Right forelimb (tissue), 1 donor: ENCODE measurements around the gene CHST3.
A peak's percentile ranks its signal among the peaks of the same experiment; 100 is the strongest.
"Not testable (repeated sequence)": the region's sequence is repeated elsewhere in the genome, so short reads cannot be mapped to it uniquely, and the experiment has no call there.

Experiments used
- DNase-seq: peaks from one replicate; pipeline ENCODE4 v3.0.0-alpha.2; 2018

The CHST3 gene

GRCh38 chr10:71964098-71964742 is at the start of gene CHST3:
Gene CHST3, plus strand, starts transcription at chr10:71964395. Its CDS starts 41,448 bp downstream, at chr10:72005843.
- peak; percentile 83 for DNase-seq

- no peak for DNase-seq
Observed at GRCh38 chr10:71916827-71917226, 47.4 kb upstream of the CHST3 start.

GRCh38 chr10:71918992-71919391 is 45.2 kb upstream of the CHST3 start:
- no peak for DNase-seq

- not testable (repeated sequence) for DNase-seq
Observed at GRCh38 chr10:71919956-71920539, 44.1 kb upstream of the CHST3 start.

GRCh38 chr10:71920540-71921323 is 43.5 kb upstream of the CHST3 start:
- DNase-seq: no peak

- peak; percentile 59 for DNase-seq
Observed at GRCh38 chr10:71921324-71922027, 42.7 kb upstream of the CHST3 start.

GRCh38 chr10:71923138-71923692 is 41.0 kb upstream of the CHST3 start:
- DNase-seq: no peak

GRCh38 chr10:71924771-71925170 is 39.4 kb upstream of the CHST3 start:
- no peak for DNase-seq

GRCh38 chr10:71927159-71927558 is 37.0 kb upstream of the CHST3 start:
- no peak for DNase-seq

- DNase-seq: no peak
Observed at GRCh38 chr10:71927776-71928592, 36.2 kb upstream of the CHST3 start.

- DNase-seq: no peak
Observed at GRCh38 chr10:71931295-71931694, 32.9 kb upstream of the CHST3 start.

- DNase-seq: no peak
Observed at GRCh38 chr10:71933651-71934050, 30.5 kb upstream of the CHST3 start.

GRCh38 chr10:71938211-71938610 is 26.0 kb upstream of the CHST3 start:
- DNase-seq: no peak

- DNase-seq: no peak
Observed at GRCh38 chr10:71939304-71939703, 24.9 kb upstream of the CHST3 start.

- DNase-seq: no peak
Observed at GRCh38 chr10:71939861-71940474, 24.2 kb upstream of the CHST3 start.

- DNase-seq: no peak
Observed at GRCh38 chr10:71940752-71941151, 23.4 kb upstream of the CHST3 start.

- no peak for DNase-seq
Observed at GRCh38 chr10:71941318-71941717, 22.9 kb upstream of the CHST3 start.

- DNase-seq: no peak
Observed at GRCh38 chr10:71945819-71946474, 18.2 kb upstream of the CHST3 start.

GRCh38 chr10:71946700-71947099 is 17.5 kb upstream of the CHST3 start:
- DNase-seq: no peak

- no peak for DNase-seq
Observed at GRCh38 chr10:71948496-71949067, 15.6 kb upstream of the CHST3 start.

- DNase-seq: no peak
Observed at GRCh38 chr10:71950683-71951082, 13.5 kb upstream of the CHST3 start.
